Measurements from ENCODE around the gene SERINC4. TPM values are rescaled to one million over a fixed set of nuclear protein-coding genes. Genes with fewer than 3 reads are reported as not detected.
"Not testable (repeated sequence)": the region's sequence is repeated elsewhere in the genome, so short reads cannot be mapped to it uniquely, and the experiment has no call there.

SERINC4 gene
- under 0.01 TPM for total RNA-seq

- no peak for DNase-seq (ENCODE audit: low read depth in 2 of 3, low spot score in 2 of 3)
Measured at GRCh38 chr15:43799945-43800285, at the start of gene SERINC4. Gene SERINC4 (minus strand): TSS chr15:43800220. CDS start chr15:43799986, 234 bp downstream.

DNA sequence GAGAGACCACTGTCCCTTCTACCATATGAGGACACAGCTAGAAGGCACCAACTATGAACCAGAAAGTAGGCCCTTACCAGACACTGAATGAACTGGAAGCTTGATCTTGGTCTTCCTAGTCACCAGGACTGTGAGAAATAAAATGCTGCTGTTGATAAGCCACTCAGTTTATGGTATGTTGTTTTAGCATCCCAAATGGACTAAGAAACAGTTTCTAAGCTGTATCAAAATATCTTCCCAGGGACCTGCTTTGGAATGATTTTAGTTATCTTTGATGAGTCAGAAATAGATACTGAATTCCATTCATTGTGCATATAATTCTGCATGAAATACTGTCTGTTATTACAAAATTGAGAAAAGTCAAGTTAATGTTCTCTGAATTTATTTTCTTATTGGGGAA, 45.4 kb upstream of the SERINC4 start:
- DNase-seq (ENCODE audit: low read depth in 2 of 3, low spot score in 2 of 3): no peak

DNA sequence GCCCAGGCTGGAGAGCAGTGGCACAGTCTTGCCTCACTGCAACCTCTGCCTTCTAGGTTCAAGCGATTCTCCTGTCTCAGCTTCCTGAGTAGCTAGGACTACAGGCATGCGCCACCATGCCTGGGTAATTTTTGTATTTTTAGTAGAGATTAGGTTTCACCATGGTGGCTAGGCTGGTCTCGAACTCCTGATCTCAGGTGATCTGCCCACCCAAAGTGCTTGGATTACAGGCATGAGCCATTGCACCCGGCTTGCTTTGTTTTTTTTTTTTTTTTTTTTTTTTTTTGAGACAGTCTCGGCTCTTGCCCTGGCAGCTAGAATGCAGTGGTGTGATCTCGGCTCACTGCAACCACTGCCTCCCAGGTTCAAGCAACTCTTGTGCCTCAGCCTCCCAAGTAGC, 32.5 kb upstream of the SERINC4 start:
- not testable (repeated sequence) for DNase-seq (ENCODE audit: low read depth in 2 of 3, low spot score in 2 of 3)

DNA sequence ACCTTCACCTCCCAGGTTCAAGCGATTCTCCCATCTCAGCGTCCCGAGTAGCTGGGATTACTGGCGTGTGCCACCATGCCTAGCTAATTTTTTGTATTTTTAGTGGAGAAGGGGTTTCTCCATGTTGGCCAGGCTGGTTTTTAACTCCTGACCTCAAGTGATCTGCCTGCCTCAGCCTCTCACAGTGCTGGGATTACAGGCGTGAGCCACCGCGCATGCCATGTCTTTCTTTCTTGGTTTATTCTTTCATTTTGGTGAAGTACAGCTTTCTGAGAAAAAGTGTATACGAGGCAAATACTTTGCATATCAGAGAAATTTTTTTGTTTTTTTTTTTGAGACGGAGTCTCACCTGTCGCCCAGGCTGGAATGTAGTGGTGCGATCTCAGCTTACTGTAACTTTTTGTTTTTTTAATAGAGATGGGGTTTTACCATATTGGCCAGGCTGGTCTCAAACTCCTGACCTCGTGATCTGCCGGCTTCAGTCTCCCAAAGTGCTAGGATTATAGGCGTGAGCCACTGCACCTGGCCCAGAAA, 31.6 kb upstream of the SERINC4 start:
- DNase-seq (ENCODE audit: low read depth in 2 of 3, low spot score in 2 of 3): not testable (repeated sequence)

DNA sequence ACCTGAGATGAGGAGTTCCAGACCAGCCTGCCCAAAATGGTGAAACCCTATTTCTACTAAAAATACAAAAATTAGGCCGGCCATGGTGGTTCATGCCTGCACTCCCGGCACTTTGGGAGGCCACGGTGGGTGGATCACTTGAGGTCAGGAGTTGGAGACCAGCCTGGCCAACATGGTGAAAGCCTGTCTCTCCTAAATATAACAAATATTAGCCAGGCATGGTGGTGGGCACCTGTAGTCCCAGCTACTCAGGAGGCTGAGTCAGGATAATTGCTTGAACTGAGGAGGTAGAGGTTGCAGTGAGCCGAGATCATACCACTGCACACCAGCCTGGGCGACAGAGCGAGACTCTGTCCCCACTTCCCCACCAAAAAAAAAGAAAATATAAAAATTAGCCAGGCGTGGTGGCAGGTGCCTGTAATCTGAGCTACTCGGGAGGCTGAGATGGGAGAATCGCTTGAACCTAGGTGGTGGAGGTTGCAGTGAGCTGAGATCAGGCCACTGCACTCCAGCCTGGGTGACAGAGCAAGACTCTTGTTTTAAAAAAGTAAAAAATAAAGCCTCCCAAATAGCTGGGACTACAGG, 30.8 kb upstream of the SERINC4 start:
- not testable (repeated sequence) for DNase-seq (ENCODE audit: low read depth in 2 of 3, low spot score in 2 of 3)

DNA sequence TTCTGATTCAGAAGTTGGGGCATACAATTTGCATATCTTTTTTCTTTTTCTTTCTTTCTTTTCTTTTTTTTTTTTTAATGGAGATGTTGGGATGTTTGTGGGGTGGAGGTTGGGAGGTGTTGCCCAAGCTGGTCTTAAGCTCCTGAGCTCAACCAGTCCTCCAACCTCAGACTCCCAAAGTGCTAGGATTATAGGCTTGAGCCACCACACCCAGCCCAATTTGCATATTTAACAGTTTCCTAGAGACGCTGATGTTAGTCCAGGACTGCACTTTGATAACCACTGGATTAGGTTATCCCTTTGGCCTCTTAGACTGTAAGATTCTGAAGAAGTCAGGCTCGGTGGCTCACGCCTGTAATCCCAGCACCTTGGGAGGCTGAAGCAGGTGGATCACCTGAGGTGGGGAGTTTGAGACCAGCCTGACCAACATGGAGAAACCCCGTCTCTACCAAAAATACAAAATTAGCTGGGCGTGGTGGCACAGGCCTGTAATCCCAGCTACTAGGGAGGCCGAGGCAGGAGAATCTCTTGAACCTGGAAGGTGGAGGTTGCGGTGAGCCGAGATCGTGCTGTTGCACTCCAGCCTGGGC, 30.0 kb upstream of the SERINC4 start:
- DNase-seq (ENCODE audit: low read depth in 2 of 3, low spot score in 2 of 3): not testable (repeated sequence)

- DNase-seq (ENCODE audit: low read depth in 2 of 3, low spot score in 2 of 3): no peak
Measured at GRCh38 chr15:43828061-43828657, 28.1 kb upstream of the SERINC4 start.

- DNase-seq (ENCODE audit: low read depth in 2 of 3, low spot score in 2 of 3): peak; percentile 43 to 78 (median 76)
Measured at GRCh38 chr15:43826508-43827341, 26.7 kb upstream of the SERINC4 start, which contains the start of gene WDR76. Gene WDR76 (plus strand): TSS chr15:43827002. CDS start chr15:43827033, 31 bp downstream.

- DNase-seq (ENCODE audit: low read depth in 2 of 3, low spot score in 2 of 3): no peak
Measured at GRCh38 chr15:43826029-43826507, 26.0 kb upstream of the SERINC4 start.

DNA sequence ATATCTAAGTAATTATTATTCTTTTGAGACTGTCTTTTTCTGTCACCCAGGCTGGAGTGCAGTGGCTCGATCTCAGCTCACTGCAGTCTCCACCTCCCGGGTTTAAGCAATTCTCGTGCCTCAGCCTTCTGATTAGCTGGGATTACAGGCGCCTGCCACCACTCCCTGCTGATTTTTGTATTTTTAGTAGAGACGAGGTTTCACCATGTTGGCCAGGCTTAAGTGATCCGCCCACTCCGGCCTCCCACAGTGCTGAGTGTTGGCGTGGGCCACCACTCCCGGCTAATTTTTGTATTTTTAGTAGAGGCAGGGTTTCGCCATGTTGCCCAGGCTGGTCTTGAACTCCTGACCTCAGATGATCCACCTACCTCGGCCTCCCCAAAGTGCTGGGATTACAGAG, 25.3 kb upstream of the SERINC4 start:
- not testable (repeated sequence) for DNase-seq (ENCODE audit: low read depth in 2 of 3, low spot score in 2 of 3)

- DNase-seq (ENCODE audit: low read depth in 2 of 3, low spot score in 2 of 3): peak; percentile 86 to 96 (median 96)
Measured at GRCh38 chr15:43824302-43825246, 24.6 kb upstream of the SERINC4 start, which contains the start of gene MFAP1. Gene MFAP1 (minus strand): TSS chr15:43824690. CDS start chr15:43824569, 121 bp downstream.

GRCh38 chr15:43821505-43821904, 21.5 kb upstream of the SERINC4 start:
- DNase-seq (ENCODE audit: low read depth in 2 of 3, low spot score in 2 of 3): no peak

DNA sequence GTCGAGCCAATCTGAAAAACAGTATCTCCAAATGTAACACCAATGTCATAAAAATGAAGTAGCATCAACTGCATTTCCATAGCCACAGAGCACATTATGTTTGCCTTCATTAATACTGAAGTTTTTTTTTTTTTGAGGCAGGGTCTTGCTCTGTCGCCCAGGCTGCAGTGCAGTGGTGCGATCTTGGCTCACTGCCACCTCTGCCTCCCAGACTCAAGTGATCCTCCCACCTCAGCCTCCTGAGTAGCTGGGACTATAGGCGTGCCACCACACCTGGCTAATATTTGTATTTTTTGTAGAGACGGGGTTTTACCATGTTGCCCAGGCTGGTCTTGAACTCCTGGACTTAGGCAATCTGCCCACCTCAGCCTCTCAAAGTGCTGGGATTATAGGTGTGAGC, 15.0 kb upstream of the SERINC4 start:
- DNase-seq (ENCODE audit: low read depth in 2 of 3, low spot score in 2 of 3): not testable (repeated sequence)

- DNase-seq (ENCODE audit: low read depth in 2 of 3, low spot score in 2 of 3): no peak
Measured at GRCh38 chr15:43808960-43809678, 9.1 kb upstream of the SERINC4 start.

GRCh38 chr15:43808435-43808950, 8.5 kb upstream of the SERINC4 start:
- DNase-seq (ENCODE audit: low read depth in 2 of 3, low spot score in 2 of 3): no peak

- not testable (repeated sequence) for DNase-seq (ENCODE audit: low read depth in 2 of 3, low spot score in 2 of 3)
Measured at GRCh38 chr15:43802676-43803075, 2.7 kb upstream of the SERINC4 start.

DNA sequence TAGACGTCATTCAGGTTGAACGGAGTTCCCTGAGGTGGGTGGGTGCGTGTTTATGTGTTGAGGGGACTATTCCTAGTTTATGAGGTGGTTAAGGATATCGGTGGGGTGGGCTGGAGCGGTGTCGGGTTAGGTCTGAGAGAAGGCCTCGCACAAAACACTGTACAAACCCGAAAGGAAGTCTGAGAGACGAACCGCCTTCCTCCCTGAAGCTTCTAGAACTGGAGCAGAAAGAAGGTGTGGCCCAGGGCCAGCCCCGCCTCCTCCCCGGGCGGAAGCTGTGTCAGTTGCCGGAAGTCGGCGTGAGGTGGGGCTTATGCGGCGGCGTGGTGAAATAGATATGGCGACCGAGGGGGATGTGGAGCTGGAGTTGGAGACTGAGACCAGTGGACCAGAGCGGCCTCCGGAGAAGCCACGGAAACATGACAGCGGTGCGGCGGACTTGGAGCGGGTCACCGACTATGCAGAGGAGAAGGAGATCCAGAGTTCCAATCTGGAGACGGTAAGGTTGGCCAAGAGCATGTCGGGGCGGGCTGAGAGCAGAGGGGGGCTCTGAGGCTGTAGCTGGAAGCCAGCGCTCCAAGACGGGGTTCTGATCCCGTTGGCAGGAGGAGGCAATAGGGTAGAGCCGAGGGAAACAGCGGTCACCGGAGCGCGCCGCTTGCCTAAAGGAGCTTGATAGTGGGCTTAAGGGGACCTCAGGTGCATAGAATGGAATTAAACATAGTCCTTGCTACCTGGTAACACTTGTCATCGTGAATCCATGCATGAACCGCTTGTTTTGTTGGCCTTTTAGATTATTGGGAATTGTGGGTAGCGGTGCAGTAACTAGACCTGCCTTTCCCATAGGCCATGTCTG, 494 bp upstream of the SERINC4 start, which contains the start of gene HYPK:
TSS of gene HYPK (plus strand) at position 314 of the 856 bp plus-strand sequence. CDS start at position 338, 24 bp downstream.
- DNase-seq (ENCODE audit: low read depth in 2 of 3, low spot score in 2 of 3): peak; percentile 74 to 93 (median 91)

All from hematopoietic multipotent progenitor cell (in vitro differentiated cells).